Epidermal melanocyte (primary cell): ENCODE results near the gene A2ML1.
"Not testable (repeated sequence)": the region's sequence is repeated elsewhere in the genome, so short reads cannot be mapped to it uniquely, and the experiment has no call there.

Experiments used
- DNase-seq: peaks from one replicate; pipeline ENCODE4 v3.0.0; 2011; ENCODE audit warnings: low spot score; ENCODE audit not compliant: insufficient read length

A2ML1 gene

GRCh38 chr12:8905546-8905945 is 83.1 kb downstream of the A2ML1 start:
- no peak for DNase-seq

DNA sequence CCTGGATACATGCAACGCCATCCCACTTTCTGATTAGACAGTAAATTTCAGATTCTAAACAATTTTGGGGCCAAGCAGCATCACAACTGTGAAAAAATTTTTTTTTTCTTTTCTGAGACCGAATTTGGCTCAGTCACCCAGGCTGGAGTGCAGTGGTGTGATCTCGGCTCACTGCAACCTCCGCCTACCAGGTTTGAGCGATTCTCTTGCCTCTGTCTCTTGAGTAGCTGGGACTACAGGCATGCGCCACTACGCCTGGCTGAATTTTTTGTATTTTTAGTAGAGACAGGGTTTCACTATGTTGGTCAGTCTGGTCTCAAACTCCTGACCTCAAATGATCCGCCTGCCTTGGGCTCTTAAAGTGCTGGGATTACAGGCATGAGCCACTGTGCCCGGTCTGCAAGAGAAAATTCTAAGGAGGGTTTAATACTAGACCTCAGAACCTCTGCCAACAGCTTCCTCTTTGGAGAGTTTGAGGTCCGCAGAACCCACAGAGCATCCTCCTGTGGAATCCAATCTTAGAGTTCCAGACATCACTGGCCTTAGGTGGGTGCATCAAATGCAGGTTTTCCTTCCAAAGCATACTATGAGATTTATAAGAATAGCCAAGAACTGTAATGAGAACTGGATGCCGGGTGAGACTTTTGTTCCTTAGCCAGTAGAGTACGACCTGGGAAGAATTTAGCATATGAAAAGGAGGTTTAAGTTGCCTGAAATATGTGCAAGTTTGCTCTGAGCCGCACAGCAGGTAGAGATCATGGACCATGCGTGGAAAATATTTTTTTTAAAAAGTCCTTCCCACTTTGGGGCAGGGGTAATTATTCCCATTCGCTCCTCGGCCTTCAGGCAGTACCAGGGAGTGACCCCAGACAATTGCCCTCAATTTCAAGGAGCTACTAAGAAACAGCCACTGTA is 84.1 kb downstream of the A2ML1 start:
- DNase-seq, result no peak

DNA sequence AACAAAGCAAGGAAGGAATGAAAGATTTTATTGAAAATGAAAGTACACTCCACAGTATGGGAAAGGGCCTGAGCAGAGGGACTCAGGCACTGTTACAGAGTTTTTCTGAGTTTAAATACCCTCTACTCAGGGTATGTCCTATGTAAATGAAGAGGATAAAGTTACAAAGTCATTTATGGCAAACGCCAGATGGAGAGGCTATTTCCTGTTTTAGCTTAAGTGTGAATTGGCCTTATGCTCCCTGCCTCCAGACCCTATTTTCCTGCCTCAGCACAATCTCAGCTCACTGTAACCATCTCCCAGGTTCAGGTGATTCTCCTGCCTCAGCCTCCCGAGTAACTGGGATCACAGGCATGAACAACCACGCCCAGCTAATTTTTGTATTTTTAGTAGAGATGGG is 85.1 kb downstream of the A2ML1 start:
- no peak for DNase-seq

- no peak for DNase-seq
Measured at GRCh38 chr12:8909752-8910151, 87.3 kb downstream of the A2ML1 start.

GRCh38 chr12:8911606-8912268 is 89.3 kb downstream of the A2ML1 start:
- no peak for DNase-seq

GRCh38 chr12:8912914-8913313 is 90.5 kb downstream of the A2ML1 start:
- DNase-seq, result no peak

- DNase-seq, result no peak
Measured at GRCh38 chr12:8913702-8914032, 91.2 kb downstream of the A2ML1 start.

DNA sequence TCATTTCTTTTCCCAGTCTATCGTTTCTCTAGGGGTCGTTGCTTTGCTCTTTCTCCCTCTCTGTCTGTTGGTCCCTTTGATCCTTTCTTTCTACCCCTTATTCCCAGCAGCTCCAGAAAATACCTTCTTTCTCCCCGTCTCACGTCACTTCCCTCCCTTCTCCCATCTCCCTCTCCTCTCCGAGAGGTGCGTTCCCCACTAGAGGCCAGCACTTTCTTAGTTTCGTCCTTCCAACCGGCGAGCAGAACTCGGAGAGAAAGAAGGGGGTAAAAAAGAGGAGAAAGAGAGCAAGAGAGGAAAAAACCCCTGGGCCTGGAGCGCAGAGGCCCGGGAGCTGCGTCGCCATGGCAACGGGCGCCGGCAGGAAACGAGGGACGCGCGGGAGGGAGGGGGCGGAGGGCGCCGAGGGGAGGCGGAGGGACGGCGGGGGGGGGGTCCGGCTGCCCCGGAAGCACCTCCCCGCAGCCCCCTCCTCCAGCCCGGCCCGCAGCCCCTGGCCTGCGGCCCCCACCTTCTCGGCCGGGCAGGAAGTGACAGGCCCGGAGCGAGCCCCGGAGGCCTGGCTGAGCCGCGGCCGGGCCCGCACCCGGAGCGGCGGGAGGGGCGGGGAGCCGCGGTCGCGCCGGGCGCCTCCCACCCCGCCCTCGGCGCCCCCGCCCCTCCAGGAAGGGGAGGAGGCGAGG is 91.8 kb downstream of the A2ML1 start, which contains the start of gene PHC1:
TSS of gene PHC1 (plus strand) at position 477 of the 683 bp plus-strand sequence. CDS start 3,169 bp downstream, outside the sequence.
- peak; percentile 67 for DNase-seq

DNA sequence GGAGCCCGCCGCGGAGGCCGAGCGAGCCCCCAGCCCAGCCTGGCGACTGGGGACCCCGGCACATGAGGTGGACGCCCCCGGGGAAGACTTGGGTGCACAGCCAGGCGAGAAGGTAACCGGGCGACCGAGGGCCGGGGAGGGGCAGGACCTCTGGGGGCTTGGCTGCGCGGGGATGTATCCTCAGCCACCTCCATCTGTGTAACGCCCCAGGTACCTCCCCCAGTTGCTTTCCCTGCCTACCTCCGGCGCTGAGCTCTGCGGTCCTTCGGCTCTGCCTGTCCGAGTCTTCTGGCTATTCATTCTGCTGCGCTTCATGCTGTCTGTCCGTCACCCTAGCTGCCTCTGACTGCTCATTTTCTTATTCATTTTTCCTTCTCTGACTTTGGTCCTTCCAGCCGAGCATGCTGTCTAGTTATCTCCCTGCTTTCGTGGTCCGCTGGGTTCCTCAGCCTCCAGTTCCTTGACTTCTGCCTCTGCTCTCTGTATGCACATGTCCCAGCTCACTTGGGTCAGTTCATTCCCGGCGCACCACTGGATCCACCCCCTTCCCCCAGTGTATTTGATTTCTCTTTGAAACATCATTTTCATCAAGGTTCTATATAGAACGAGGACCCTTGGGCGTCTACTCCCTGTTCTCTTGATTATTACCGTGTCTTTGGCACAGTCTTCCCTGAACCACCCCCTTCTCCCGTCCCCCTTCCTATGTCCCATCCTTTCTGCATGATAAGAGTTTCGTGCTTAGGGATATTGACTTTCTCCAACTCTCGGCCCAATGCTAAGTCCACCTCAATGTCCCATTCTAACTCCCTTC is 92.5 kb downstream of the A2ML1 start:
- peak; percentile 40 for DNase-seq

GRCh38 chr12:8916154-8916553 is 93.7 kb downstream of the A2ML1 start:
- DNase-seq, result no peak

GRCh38 chr12:8917031-8917430 is 94.6 kb downstream of the A2ML1 start:
- DNase-seq, result no peak

- DNase-seq, result no peak
Measured at GRCh38 chr12:8917751-8918150, 95.3 kb downstream of the A2ML1 start.

- DNase-seq, result not testable (repeated sequence)
Measured at GRCh38 chr12:8919643-8920042, 97.2 kb downstream of the A2ML1 start.

DNA sequence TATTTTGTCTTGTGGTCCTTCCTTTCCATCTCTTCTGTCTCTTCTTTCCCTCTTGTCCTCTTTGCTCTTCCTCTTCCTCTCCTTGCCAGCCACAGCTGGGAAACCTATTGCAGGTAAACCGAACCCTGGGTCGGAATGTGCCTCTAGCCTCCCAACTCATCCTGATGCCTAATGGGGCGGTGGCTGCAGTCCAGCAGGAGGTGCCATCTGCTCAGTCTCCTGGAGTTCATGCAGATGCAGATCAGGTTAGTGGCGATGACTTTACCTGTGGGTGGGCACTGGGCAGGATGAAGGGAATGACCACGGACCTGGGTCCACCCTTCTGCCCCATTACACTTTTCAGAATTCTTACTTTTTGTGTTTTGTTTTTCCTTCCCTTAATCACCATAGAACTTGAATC is 100.1 kb downstream of the A2ML1 start:
- DNase-seq, result no peak
